Measurements from ENCODE around the gene ZC3H13.

DNA sequence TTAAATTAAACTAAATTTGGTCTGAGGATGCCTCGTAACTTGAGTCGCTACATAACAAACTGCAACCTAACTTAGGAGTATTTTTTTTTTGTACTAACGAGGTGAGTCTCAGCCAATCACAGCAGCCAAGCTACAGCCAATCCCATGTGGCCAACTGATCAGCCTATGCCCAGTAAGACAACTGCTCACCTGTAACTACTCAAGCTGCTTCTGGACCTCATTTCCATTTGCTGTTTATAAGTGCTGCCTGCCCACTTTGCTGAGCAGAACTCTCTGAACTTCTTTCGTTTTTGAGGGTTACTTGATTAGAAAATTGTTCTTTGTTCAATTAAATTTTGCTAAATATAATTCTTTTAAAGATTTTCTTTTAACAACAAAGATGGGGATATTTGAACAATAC is 48.5 kb upstream of the ZC3H13 start:
- TF ChIP-seq, protein P1, sequence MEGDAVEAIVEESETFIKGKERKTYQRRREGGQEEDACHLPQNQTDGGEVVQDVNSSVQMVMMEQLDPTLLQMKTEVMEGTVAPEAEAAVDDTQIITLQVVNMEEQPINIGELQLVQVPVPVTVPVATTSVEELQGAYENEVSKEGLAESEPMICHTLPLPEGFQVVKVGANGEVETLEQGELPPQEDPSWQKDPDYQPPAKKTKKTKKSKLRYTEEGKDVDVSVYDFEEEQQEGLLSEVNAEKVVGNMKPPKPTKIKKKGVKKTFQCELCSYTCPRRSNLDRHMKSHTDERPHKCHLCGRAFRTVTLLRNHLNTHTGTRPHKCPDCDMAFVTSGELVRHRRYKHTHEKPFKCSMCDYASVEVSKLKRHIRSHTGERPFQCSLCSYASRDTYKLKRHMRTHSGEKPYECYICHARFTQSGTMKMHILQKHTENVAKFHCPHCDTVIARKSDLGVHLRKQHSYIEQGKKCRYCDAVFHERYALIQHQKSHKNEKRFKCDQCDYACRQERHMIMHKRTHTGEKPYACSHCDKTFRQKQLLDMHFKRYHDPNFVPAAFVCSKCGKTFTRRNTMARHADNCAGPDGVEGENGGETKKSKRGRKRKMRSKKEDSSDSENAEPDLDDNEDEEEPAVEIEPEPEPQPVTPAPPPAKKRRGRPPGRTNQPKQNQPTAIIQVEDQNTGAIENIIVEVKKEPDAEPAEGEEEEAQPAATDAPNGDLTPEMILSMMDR (conservative IDR thresholded peaks at IDR 0.05; ENCODE audit: low read length): no peak
- TF ChIP-seq EZH2phosphoT487 (IDR thresholded peaks at IDR 0.05; ENCODE audit: borderline replicate concordance): no peak

Measured in Loucy (cell line).